Suprapubic skin (tissue), 4 donors: ENCODE measurements around the gene RRM2. TPM values are rescaled to one million over a fixed set of nuclear protein-coding genes. Genes with fewer than 3 reads are reported as not detected.

ENCODE experiments used
- DNase-seq, 2 donors: peaks; one replicate each; pipeline ENCODE4 v3.0.0-alpha.2; 2019; ENCODE audit warnings: low spot score in 2 of 2
- H3K27ac ChIP-seq: fragments of 200-600 bp; sonication (generic); one replicate; pipeline ENCODE4 v1.5.1; 2019
- H3K27me3 ChIP-seq: fragments of 200-600 bp; sonication (generic); one replicate; pipeline ENCODE4 v1.5.1; 2019
- H3K36me3 ChIP-seq: fragments of 200-600 bp; sonication (generic); one replicate; pipeline ENCODE4 v1.5.1; 2019
- H3K4me1 ChIP-seq: fragments of 200-600 bp; sonication (generic); one replicate; pipeline ENCODE4 v1.5.1; 2019
- H3K4me3 ChIP-seq: fragments of 200-600 bp; sonication (generic); one replicate; pipeline ENCODE4 v1.5.1; 2019; ENCODE audit warnings: mild to moderate bottlenecking
- H3K9me3 ChIP-seq: fragments of 200-600 bp; sonication (generic); one replicate; pipeline ENCODE4 v1.5.1; 2019
- EP300 ChIP-seq: sonication (generic); formaldehyde crosslinking; IDR thresholded peaks from one replicate; pipeline ENCODE4 v1.6.1; 2017; ENCODE audit warnings: antibody characterized with exemption
- POLR2A ChIP-seq, 2 donors: fragments of 450-650 bp; IDR thresholded peaks; one replicate each; pipeline ENCODE4 v1.6.1; 2017; ENCODE audit warnings: antibody characterized with exemption in 2 of 2, mild to moderate bottlenecking in 2 of 2, moderate library complexity in 2 of 2
- POLR2AphosphoS5 ChIP-seq, 3 donors: sonication (generic); formaldehyde crosslinking; IDR thresholded peaks; one replicate each; pipeline ENCODE4 v1.6.1; 2017; ENCODE audit warnings: antibody characterized with exemption in 3 of 3
- WGBS: methylation state at CpG from one replicate; pipeline ENCODE4 v1.1.5; 2018; 5-methylcytosine and 5-hydroxymethylcytosine counted together
- total RNA-seq, 4 donors: library from RNA; depleted of rRNA; stranded (reverse); fragments of >200 nt; gene quantifications; one replicate each; pipeline ENCODE4 v1.1.0, GENCODE V29; 2016
- TF ChIP-seq, protein P1 (sequence below), 2 donors: fragments of 200-600 bp in 1 of 2; fragments of 450-650 bp in 1 of 2; sonication (generic) in 1 of 2; IDR thresholded peaks; one replicate each; pipeline ENCODE4 v1.5.1; 2016 to 2019; ENCODE audit warnings: antibody characterized with exemption in 2 of 2, mild to moderate bottlenecking in 1 of 2, moderate library complexity in 1 of 2

Gene RRM2
- total RNA-seq, 4 donors from 2014 or later = 1.1 to 6.0 (median 2.4) TPM

GRCh38 chr2:10083046-10083445 lies 39.5 kb upstream of the RRM2 start:
- H3K27ac ChIP-seq = no peak overlapping the region
- TF ChIP-seq EP300 = no peak
- TF ChIP-seq, protein P1, sequence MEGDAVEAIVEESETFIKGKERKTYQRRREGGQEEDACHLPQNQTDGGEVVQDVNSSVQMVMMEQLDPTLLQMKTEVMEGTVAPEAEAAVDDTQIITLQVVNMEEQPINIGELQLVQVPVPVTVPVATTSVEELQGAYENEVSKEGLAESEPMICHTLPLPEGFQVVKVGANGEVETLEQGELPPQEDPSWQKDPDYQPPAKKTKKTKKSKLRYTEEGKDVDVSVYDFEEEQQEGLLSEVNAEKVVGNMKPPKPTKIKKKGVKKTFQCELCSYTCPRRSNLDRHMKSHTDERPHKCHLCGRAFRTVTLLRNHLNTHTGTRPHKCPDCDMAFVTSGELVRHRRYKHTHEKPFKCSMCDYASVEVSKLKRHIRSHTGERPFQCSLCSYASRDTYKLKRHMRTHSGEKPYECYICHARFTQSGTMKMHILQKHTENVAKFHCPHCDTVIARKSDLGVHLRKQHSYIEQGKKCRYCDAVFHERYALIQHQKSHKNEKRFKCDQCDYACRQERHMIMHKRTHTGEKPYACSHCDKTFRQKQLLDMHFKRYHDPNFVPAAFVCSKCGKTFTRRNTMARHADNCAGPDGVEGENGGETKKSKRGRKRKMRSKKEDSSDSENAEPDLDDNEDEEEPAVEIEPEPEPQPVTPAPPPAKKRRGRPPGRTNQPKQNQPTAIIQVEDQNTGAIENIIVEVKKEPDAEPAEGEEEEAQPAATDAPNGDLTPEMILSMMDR (IDR thresholded peaks at IDR 0.05) = no peak
- no peak for TF ChIP-seq POLR2AphosphoS5 (IDR thresholded peaks at IDR 0.05)
- no peak for TF ChIP-seq POLR2A (IDR thresholded peaks at IDR 0.05)

DNA sequence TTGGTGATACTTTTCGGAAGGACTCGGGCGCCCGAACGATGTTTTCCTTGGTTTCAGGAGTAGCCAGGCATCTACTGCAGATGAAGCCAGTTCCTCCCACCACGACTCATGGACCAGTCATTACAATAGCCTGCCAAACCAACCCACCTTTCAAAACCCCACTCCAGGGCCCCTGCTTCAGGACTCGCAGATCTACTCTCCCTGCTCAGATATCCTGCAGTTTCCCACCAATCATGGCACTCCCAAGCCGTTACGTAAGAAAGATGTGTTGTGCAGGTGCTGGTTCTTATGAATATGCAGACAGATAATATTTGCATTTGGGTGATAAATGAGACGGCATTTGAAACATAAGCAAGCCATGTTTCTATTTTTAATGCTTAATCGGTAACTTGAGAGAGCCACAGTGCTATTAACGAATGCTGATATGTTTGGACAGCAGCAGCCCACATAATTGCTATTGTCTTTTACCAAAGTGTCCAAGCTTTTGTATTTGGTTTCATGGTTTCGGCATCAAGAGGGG lies 38.8 kb upstream of the RRM2 start:
- H3K36me3 ChIP-seq = no peaks in the 10 kb centered on the region
- 58% methylated on average over 13 of the region's 13 CpGs for WGBS
- DNase-seq = no peak
- no peaks in the 10 kb centered on the region for H3K9me3 ChIP-seq
- no peak overlapping the region for H3K27ac ChIP-seq
- H3K4me1 ChIP-seq = peaks cover 21% of the 10 kb centered on the region
- TF ChIP-seq EP300 (no peak), POLR2A (IDR thresholded peaks at IDR 0.05) (no peak), POLR2AphosphoS5 (IDR thresholded peaks at IDR 0.05) (no peak)
- TF ChIP-seq, protein P1 (IDR thresholded peaks at IDR 0.05) = no peak
- H3K4me3 ChIP-seq = no peak overlapping the region
- H3K27me3 ChIP-seq = peaks cover 59% of the 10 kb centered on the region

More at GRCh38 chr2:10083046-10083445, 39.5 kb upstream of the RRM2 start:
- Histone ChIP-seq H3K9me3 (no peaks in the 10 kb centered on the region), H3K36me3 (no peaks in the 10 kb centered on the region), H3K4me3 (no peak overlapping the region), H3K27me3 (peaks cover 66% of the 10 kb centered on the region), H3K4me1 (peaks cover 23% of the 10 kb centered on the region)
- DNase-seq = no peak
- WGBS = 38% methylated on average over 5 of the region's 5 CpGs

- no peaks in the 10 kb centered on the region for H3K36me3 ChIP-seq
- H3K9me3 ChIP-seq = no peaks in the 10 kb centered on the region
- no peak for DNase-seq
- TF ChIP-seq POLR2A (IDR thresholded peaks at IDR 0.05) = no peak
- no peak for TF ChIP-seq POLR2AphosphoS5 (IDR thresholded peaks at IDR 0.05)
- TF ChIP-seq EP300 = no peak
- TF ChIP-seq, protein P1 (IDR thresholded peaks at IDR 0.05) = no peak
- 63% methylated on average over 12 of the region's 12 CpGs for WGBS
- H3K4me3 ChIP-seq = no peak overlapping the region
- H3K27me3 ChIP-seq = peaks cover 55% of the 10 kb centered on the region
- H3K4me1 ChIP-seq = peaks cover 15% of the 10 kb centered on the region
- no peak overlapping the region for H3K27ac ChIP-seq
These were observed 38.2 kb upstream of the RRM2 start for GRCh38 chr2:10084223-10084865.

DNA sequence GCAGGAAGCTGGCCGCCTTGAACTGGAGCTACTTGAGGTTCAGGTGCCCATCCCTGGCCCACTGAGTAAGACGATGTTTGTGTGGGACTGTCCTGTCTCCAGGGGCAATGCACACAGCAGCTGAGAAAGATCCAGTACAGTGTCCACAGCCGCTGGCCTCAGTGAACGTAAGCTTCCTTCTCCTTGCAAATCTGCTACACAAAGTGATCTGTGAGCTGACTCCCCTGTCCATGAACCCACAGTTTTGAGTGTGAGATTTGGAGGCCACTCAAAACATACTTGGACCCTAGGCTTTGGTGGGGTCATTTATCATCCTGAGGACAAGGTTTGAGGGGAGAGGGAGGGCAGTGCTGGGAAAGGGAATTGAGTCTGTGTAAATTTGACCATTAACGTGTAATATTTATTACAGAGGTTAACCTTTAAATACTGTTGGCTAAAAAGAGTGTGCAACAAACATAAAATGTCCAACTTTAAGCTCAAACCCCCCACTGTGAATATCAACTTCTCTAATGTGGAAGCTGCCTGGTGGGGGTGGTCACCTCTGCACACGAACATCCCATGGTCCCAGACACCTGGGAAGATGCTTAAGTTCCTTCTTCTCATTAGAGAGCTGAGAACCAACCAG lies 37.4 kb upstream of the RRM2 start:
- TF ChIP-seq POLR2A (IDR thresholded peaks at IDR 0.05) = no peak
- no peak for TF ChIP-seq POLR2AphosphoS5 (IDR thresholded peaks at IDR 0.05)
- TF ChIP-seq EP300 = no peak
- TF ChIP-seq, protein P1 (IDR thresholded peaks at IDR 0.05) = no peak
- Histone ChIP-seq H3K27ac (no peak overlapping the region), H3K9me3 (no peaks in the 10 kb centered on the region), H3K36me3 (no peaks in the 10 kb centered on the region), H3K4me3 (no peak overlapping the region), H3K27me3 (peaks cover 47% of the 10 kb centered on the region), H3K4me1 (peaks cover 9% of the 10 kb centered on the region)
- 76% methylated on average over 5 of the region's 6 CpGs for WGBS
- DNase-seq = no peak

GRCh38 chr2:10085668-10086059 lies 36.9 kb upstream of the RRM2 start:
- 95% methylated on average over 11 of the region's 11 CpGs for WGBS
- Histone ChIP-seq H3K4me3 (no peak overlapping the region), H3K9me3 (no peaks in the 10 kb centered on the region), H3K27ac (no peak overlapping the region), H3K27me3 (peaks cover 41% of the 10 kb centered on the region), H3K36me3 (no peaks in the 10 kb centered on the region), H3K4me1 (peaks cover 4% of the 10 kb centered on the region)
- TF ChIP-seq POLR2AphosphoS5 (IDR thresholded peaks at IDR 0.05) (no peak), POLR2A (IDR thresholded peaks at IDR 0.05) (no peak), EP300 (no peak)
- TF ChIP-seq, protein P1 (IDR thresholded peaks at IDR 0.05) = no peak
- DNase-seq = no peak
